ENCODE results near the gene DPEP3. TPM values are rescaled to one million over a fixed set of nuclear protein-coding genes. Genes with fewer than 3 reads are reported as not detected.
"Not testable (repeated sequence)": the region's sequence is repeated elsewhere in the genome, so short reads cannot be mapped to it uniquely, and the experiment has no call there.

Gene DPEP3
- total and polyA plus RNA-seq, 4 donors, result 0.16 to 0.51 (median 0.40) TPM; not detected in 1

- H3K9me3 ChIP-seq (ENCODE audit: control insufficient read depth in 4 of 4, insufficient read depth in 3 of 4, low read length in 3 of 4), result no peaks in the 10 kb centered on the region
- H3K4me3 ChIP-seq, result no peak overlapping the region
- no peak overlapping the region for H3K9ac ChIP-seq (ENCODE audit: insufficient read depth in 1 of 2, low read length in 2 of 2)
- H3K27ac ChIP-seq (ENCODE audit: low read depth in 1 of 2, low read length in 1 of 2), result no peak overlapping the region
- TF ChIP-seq CTCF (IDR thresholded peaks at IDR 0.05; ENCODE audit: control extremely low read depth, extremely low read depth), result no peak
- no peak for ATAC-seq (ENCODE audit: insufficient read depth, low FRiP score)
- DNase-seq, result no peak
- no peaks in the 10 kb centered on the region for H3K4me1 ChIP-seq (ENCODE audit: control insufficient read depth in 5 of 5, insufficient read depth in 5 of 5, low read length in 5 of 5)
- WGBS, 2 donors, result 70 to 72% methylated on average over 5 of the region's 5 CpGs
- no peaks in the 10 kb centered on the region for H3K36me3 ChIP-seq (ENCODE audit: control insufficient read depth in 4 of 4, insufficient read depth in 4 of 4, low read length in 4 of 4)
- H3K27me3 ChIP-seq (ENCODE audit: control insufficient read depth in 3 of 3, insufficient read depth in 3 of 3, low read length in 2 of 3), result no peaks in the 10 kb centered on the region
Observed at GRCh38 chr16:67977005-67977404, 3.3 kb downstream of the DPEP3 start.

- no peak for DNase-seq
- 96 to 98% methylated on average over 2 of the region's 2 CpGs for WGBS, 2 donors
- Histone ChIP-seq H3K27ac (ENCODE audit: low read depth in 1 of 2, low read length in 1 of 2) (no peak overlapping the region), H3K4me1 (ENCODE audit: control insufficient read depth in 5 of 5, insufficient read depth in 5 of 5, low read length in 5 of 5) (no peaks in the 10 kb centered on the region), H3K36me3 (ENCODE audit: control insufficient read depth in 4 of 4, insufficient read depth in 4 of 4, low read length in 4 of 4) (no peaks in the 10 kb centered on the region), H3K9ac (ENCODE audit: insufficient read depth in 1 of 2, low read length in 2 of 2) (no peak overlapping the region), H3K4me3 (no peak overlapping the region), H3K9me3 (ENCODE audit: control insufficient read depth in 4 of 4, insufficient read depth in 3 of 4, low read length in 3 of 4) (no peaks in the 10 kb centered on the region), H3K27me3 (ENCODE audit: control insufficient read depth in 3 of 3, insufficient read depth in 3 of 3, low read length in 2 of 3) (no peaks in the 10 kb centered on the region)
- ATAC-seq (ENCODE audit: insufficient read depth, low FRiP score), result no peak
- TF ChIP-seq CTCF (IDR thresholded peaks at IDR 0.05; ENCODE audit: control extremely low read depth, extremely low read depth), result no peak
Observed at GRCh38 chr16:67976205-67976604, 4.1 kb downstream of the DPEP3 start.

- no peak for DNase-seq
- Histone ChIP-seq H3K36me3 (ENCODE audit: control insufficient read depth in 4 of 4, insufficient read depth in 4 of 4, low read length in 4 of 4) (no peaks in the 10 kb centered on the region), H3K9me3 (ENCODE audit: control insufficient read depth in 4 of 4, insufficient read depth in 3 of 4, low read length in 3 of 4) (no peaks in the 10 kb centered on the region), H3K4me3 (no peak overlapping the region), H3K4me1 (ENCODE audit: control insufficient read depth in 5 of 5, insufficient read depth in 5 of 5, low read length in 5 of 5) (no peaks in the 10 kb centered on the region), H3K27ac (ENCODE audit: low read depth in 1 of 2, low read length in 1 of 2) (no peak overlapping the region), H3K27me3 (ENCODE audit: control insufficient read depth in 3 of 3, insufficient read depth in 3 of 3, low read length in 2 of 3) (no peaks in the 10 kb centered on the region), H3K9ac (ENCODE audit: insufficient read depth in 1 of 2, low read length in 2 of 2) (no peak overlapping the region)
- no peak for ATAC-seq (ENCODE audit: insufficient read depth, low FRiP score)
- no peak for TF ChIP-seq CTCF (IDR thresholded peaks at IDR 0.05; ENCODE audit: control extremely low read depth, extremely low read depth)
- WGBS, 2 donors, result 71 to 84% methylated on average over 14 of the region's 14 CpGs
Observed at GRCh38 chr16:67975321-67976105, 4.8 kb downstream of the DPEP3 start.

- not testable (repeated sequence) for H3K36me3 ChIP-seq (ENCODE audit: control insufficient read depth in 4 of 4, insufficient read depth in 4 of 4, low read length in 4 of 4); H3K4me3 ChIP-seq; ATAC-seq (ENCODE audit: insufficient read depth, low FRiP score); H3K27ac ChIP-seq (ENCODE audit: low read depth in 1 of 2, low read length in 1 of 2); H3K27me3 ChIP-seq (ENCODE audit: control insufficient read depth in 3 of 3, insufficient read depth in 3 of 3, low read length in 2 of 3); H3K9me3 ChIP-seq (ENCODE audit: control insufficient read depth in 4 of 4, insufficient read depth in 3 of 4, low read length in 3 of 4); H3K9ac ChIP-seq (ENCODE audit: insufficient read depth in 1 of 2, low read length in 2 of 2); DNase-seq
- 94 to 95% methylated on average over 7 of the region's 7 CpGs for WGBS, 2 donors
- peaks cover 0 to 12% (median under 1%) of the 10 kb centered on the region in 5 donors for H3K4me1 ChIP-seq (ENCODE audit: control insufficient read depth in 5 of 5, insufficient read depth in 5 of 5, low read length in 5 of 5)
Observed at GRCh38 chr16:67972285-67972684, 8.0 kb downstream of the DPEP3 start.

All from lung (tissue), 12 donors.